GM21529 (cell line): Measurements from ENCODE around the gene MSRB1.

Experiments
- ATAC-seq: cut with Tn5 transposase; IDR thresholded peaks from one replicate; pipeline ENCODE4 v1.9.1; 2021; ENCODE audit not compliant: unreplicated experiment

The MSRB1 gene

GRCh38 chr16:1979271-1980029 lies 36.5 kb upstream of the MSRB1 start:
- no peak for ATAC-seq

- ATAC-seq = no peak
Measured at GRCh38 chr16:1978476-1979120, 35.6 kb upstream of the MSRB1 start.

GRCh38 chr16:1977875-1978268 lies 34.9 kb upstream of the MSRB1 start:
- ATAC-seq = no peak

GRCh38 chr16:1976951-1977874 lies 34.2 kb upstream of the MSRB1 start:
- ATAC-seq = no peak

- ATAC-seq = no peak
Measured at GRCh38 chr16:1976216-1976520, 33.2 kb upstream of the MSRB1 start.

- ATAC-seq = no peak
Measured at GRCh38 chr16:1975432-1976215, 32.6 kb upstream of the MSRB1 start.

- no peak for ATAC-seq
Measured at GRCh38 chr16:1974157-1975070, 31.4 kb upstream of the MSRB1 start.

- no peak for ATAC-seq
Measured at GRCh38 chr16:1973461-1974156, 30.6 kb upstream of the MSRB1 start.

- no peak for ATAC-seq
Measured at GRCh38 chr16:1972490-1972877, 29.5 kb upstream of the MSRB1 start.

- peak; percentile 76 for ATAC-seq
Measured at GRCh38 chr16:1971796-1972489, 28.9 kb upstream of the MSRB1 start, which contains the start of gene TBL3. Gene TBL3, plus strand, starts transcription at chr16:1972053. Its CDS starts 112 bp downstream, at chr16:1972165.

- no peak for ATAC-seq
Measured at GRCh38 chr16:1968146-1968953, 25.4 kb upstream of the MSRB1 start.

- no peak for ATAC-seq
Measured at GRCh38 chr16:1966460-1966859, 23.5 kb upstream of the MSRB1 start, which contains the start of gene RNF151. Gene RNF151, plus strand, starts transcription at chr16:1966856. Its CDS starts 26 bp downstream, at chr16:1966882.

- no peak for ATAC-seq
Measured at GRCh38 chr16:1965396-1966001, 22.5 kb upstream of the MSRB1 start.

GRCh38 chr16:1964506-1965395 lies 21.8 kb upstream of the MSRB1 start, which contains the start of gene RPS2:
Gene RPS2, minus strand, starts transcription at chr16:1964826. Its CDS starts 201 bp downstream, at chr16:1964625.
- ATAC-seq = peak; percentile 77

GRCh38 chr16:1963806-1964505 lies 21.0 kb upstream of the MSRB1 start:
- ATAC-seq = no peak
